Smooth muscle cell of the brain vasculature (primary cell): ENCODE results near the gene SORL1.
A peak's percentile ranks its signal among the peaks of the same experiment; 100 is the strongest.

Experiments
- DNase-seq: peaks from one replicate; pipeline ENCODE4 v3.0.0-alpha.2; 2012; ENCODE audit warnings: low read depth, low spot score

The SORL1 gene

GRCh38 chr11:121655537-121656327 is 203.6 kb downstream of the SORL1 start:
- peak; percentile 87 for DNase-seq

GRCh38 chr11:121656328-121657090 is 204.4 kb downstream of the SORL1 start:
- no peak for DNase-seq

GRCh38 chr11:121657146-121657545 is 205.0 kb downstream of the SORL1 start:
- DNase-seq: no peak

GRCh38 chr11:121659811-121660210 is 207.7 kb downstream of the SORL1 start:
- no peak for DNase-seq

- DNase-seq: no peak
Observed at GRCh38 chr11:121661880-121662486, 209.9 kb downstream of the SORL1 start.

- DNase-seq: no peak
Observed at GRCh38 chr11:121664144-121664543, 212.0 kb downstream of the SORL1 start.

- no peak for DNase-seq
Observed at GRCh38 chr11:121665206-121665838, 213.2 kb downstream of the SORL1 start.

GRCh38 chr11:121667836-121668235 is 215.7 kb downstream of the SORL1 start:
- no peak for DNase-seq

- DNase-seq: no peak
Observed at GRCh38 chr11:121669422-121669821, 217.3 kb downstream of the SORL1 start.

GRCh38 chr11:121670266-121670665 is 218.2 kb downstream of the SORL1 start:
- DNase-seq: no peak

- DNase-seq: no peak
Observed at GRCh38 chr11:121670805-121671282, 218.7 kb downstream of the SORL1 start.

GRCh38 chr11:121671283-121672168 is 219.4 kb downstream of the SORL1 start:
- no peak for DNase-seq

- no peak for DNase-seq
Observed at GRCh38 chr11:121672630-121673487, 220.7 kb downstream of the SORL1 start.

- no peak for DNase-seq
Observed at GRCh38 chr11:121681550-121682268, 229.6 kb downstream of the SORL1 start.
